ENCODE measurements around the gene SMYD3.

DNA sequence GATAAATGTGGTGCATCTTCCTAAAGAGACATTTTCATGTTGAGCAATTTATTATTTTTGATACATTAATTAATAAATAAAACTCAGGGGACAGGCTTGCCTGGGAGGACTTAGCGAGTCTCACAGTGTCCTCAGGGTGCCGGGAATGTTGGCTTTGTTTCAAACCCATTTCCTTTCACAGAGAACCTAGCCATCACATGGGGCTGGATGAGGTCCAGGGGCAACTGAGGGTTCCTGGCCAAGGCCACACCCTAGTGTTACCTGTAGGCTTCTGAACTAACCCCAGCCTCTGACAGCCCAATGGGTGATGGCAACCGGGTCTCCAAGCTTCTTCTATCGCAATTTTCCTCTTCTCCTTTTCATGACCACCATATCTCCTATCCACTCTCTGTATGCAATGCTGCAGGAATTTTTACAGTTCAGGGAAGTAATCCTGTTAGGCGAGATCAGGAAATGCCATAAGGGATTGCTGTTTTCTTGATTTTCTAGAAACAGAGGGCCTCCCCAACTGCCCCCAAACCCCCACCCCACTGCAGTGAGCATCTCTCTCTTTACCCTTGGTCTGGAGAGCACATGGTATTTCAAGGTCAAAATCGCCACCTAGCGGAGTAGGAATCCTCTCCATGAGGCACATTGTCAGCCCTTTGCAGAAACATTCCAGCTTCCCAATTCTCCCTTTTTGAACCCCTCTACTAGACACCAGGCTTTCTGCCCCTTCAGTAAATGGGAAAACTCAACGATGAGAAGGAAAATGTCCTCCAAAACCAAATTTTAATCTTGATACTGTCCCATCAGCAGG is 22.1 kb upstream of the SMYD3 start:
- TF ChIP-seq, protein P1, sequence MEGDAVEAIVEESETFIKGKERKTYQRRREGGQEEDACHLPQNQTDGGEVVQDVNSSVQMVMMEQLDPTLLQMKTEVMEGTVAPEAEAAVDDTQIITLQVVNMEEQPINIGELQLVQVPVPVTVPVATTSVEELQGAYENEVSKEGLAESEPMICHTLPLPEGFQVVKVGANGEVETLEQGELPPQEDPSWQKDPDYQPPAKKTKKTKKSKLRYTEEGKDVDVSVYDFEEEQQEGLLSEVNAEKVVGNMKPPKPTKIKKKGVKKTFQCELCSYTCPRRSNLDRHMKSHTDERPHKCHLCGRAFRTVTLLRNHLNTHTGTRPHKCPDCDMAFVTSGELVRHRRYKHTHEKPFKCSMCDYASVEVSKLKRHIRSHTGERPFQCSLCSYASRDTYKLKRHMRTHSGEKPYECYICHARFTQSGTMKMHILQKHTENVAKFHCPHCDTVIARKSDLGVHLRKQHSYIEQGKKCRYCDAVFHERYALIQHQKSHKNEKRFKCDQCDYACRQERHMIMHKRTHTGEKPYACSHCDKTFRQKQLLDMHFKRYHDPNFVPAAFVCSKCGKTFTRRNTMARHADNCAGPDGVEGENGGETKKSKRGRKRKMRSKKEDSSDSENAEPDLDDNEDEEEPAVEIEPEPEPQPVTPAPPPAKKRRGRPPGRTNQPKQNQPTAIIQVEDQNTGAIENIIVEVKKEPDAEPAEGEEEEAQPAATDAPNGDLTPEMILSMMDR (IDR thresholded peaks at IDR 0.05; ENCODE audit: insufficient read depth, low read length): no peak
- TF ChIP-seq GABPA (IDR thresholded peaks at IDR 0.05; ENCODE audit: low read depth) (no peak), POLR2AphosphoS5 (IDR thresholded peaks at IDR 0.05; ENCODE audit: low read depth) (no peak), SPI1 (IDR thresholded peaks at IDR 0.05; ENCODE audit: borderline replicate concordance, low read depth) (no peak)
- TF ChIP-seq, protein P2, sequence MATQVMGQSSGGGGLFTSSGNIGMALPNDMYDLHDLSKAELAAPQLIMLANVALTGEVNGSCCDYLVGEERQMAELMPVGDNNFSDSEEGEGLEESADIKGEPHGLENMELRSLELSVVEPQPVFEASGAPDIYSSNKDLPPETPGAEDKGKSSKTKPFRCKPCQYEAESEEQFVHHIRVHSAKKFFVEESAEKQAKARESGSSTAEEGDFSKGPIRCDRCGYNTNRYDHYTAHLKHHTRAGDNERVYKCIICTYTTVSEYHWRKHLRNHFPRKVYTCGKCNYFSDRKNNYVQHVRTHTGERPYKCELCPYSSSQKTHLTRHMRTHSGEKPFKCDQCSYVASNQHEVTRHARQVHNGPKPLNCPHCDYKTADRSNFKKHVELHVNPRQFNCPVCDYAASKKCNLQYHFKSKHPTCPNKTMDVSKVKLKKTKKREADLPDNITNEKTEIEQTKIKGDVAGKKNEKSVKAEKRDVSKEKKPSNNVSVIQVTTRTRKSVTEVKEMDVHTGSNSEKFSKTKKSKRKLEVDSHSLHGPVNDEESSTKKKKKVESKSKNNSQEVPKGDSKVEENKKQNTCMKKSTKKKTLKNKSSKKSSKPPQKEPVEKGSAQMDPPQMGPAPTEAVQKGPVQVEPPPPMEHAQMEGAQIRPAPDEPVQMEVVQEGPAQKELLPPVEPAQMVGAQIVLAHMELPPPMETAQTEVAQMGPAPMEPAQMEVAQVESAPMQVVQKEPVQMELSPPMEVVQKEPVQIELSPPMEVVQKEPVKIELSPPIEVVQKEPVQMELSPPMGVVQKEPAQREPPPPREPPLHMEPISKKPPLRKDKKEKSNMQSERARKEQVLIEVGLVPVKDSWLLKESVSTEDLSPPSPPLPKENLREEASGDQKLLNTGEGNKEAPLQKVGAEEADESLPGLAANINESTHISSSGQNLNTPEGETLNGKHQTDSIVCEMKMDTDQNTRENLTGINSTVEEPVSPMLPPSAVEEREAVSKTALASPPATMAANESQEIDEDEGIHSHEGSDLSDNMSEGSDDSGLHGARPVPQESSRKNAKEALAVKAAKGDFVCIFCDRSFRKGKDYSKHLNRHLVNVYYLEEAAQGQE (IDR thresholded peaks at IDR 0.05; ENCODE audit: insufficient replicate concordance, low read depth): no peak
